Epithelial cell of prostate (primary cell): ENCODE results near the gene IFI30.
A peak's percentile ranks its signal among the peaks of the same experiment; 100 is the strongest.

ENCODE experiments used
- DNase-seq: peaks from one replicate; pipeline ENCODE4 v3.0.0-alpha.2; 2011; ENCODE audit warnings: low read depth, low spot score
- H3K27ac ChIP-seq: fragments of 450-650 bp; 2 replicates; pipeline ENCODE4 v1.5.1; 2017; ENCODE audit warnings: mild to moderate bottlenecking

The IFI30 gene

GRCh38 chr19:18220632-18221275 lies 47.1 kb downstream of the IFI30 start:
- no peak for DNase-seq
- no peak overlapping the region for H3K27ac ChIP-seq

GRCh38 chr19:18221815-18222725 lies 48.5 kb downstream of the IFI30 start:
- DNase-seq, result no peak
- H3K27ac ChIP-seq, result no peak overlapping the region

- no peak overlapping the region for H3K27ac ChIP-seq
- DNase-seq, result no peak
Measured at GRCh38 chr19:18223860-18224524, 50.4 kb downstream of the IFI30 start.

- peak; percentile 96 for DNase-seq
- H3K27ac ChIP-seq, result no peak overlapping the region
Measured at GRCh38 chr19:18224525-18225354, 51.1 kb downstream of the IFI30 start.

GRCh38 chr19:18225355-18225701 lies 51.7 kb downstream of the IFI30 start:
- no peak for DNase-seq
- no peak overlapping the region for H3K27ac ChIP-seq

- H3K27ac ChIP-seq, result no peak within 1 kb of the TSS
- DNase-seq, result no peak
Measured at GRCh38 chr19:18225702-18226468, 52.3 kb downstream of the IFI30 start, which contains the start of gene PDE4C. PDE4C (minus strand) TSS chr19:18226438; CDS start chr19:18226415, 23 bp downstream.

GRCh38 chr19:18226956-18227780 lies 53.6 kb downstream of the IFI30 start:
- H3K27ac ChIP-seq, result no peak overlapping the region
- no peak for DNase-seq
